Measurements from ENCODE around the gene HDGFL2. TPM values are rescaled to one million over a fixed set of nuclear protein-coding genes. Genes with fewer than 3 reads are reported as not detected.

HDGFL2 gene
- total and polyA plus RNA-seq, 5 donors from 2014 or later = 11.5 to 32.7 (median 12.2) TPM

- peaks cover 0 to 4% (median 2%) of the 10 kb centered on the region in 4 donors for H3K4me1 Mint-ChIP-seq
Observed at GRCh38 chr19:4533334-4533733, 61.2 kb downstream of the HDGFL2 start.

GRCh38 chr19:4533835-4534424 is 61.8 kb downstream of the HDGFL2 start:
- Histone ChIP-seq H3K27me3 (ENCODE audit: control insufficient read depth, insufficient read depth, low read length) (no peaks in the 10 kb centered on the region), H3K27ac (ENCODE audit: insufficient read depth, low read length, poor library complexity, severe bottlenecking) (no peak overlapping the region), H3K9me3 (ENCODE audit: control insufficient read depth in 2 of 2, low read length in 2 of 2) (no peaks in the 10 kb centered on the region), H3K4me3 (ENCODE audit: low read depth, low read length) (no peak overlapping the region), H3K36me3 (ENCODE audit: control insufficient read depth, insufficient read depth, low read length) (no peaks in the 10 kb centered on the region), H3K4me1 (ENCODE audit: control insufficient read depth, insufficient read depth, low read length, poor library complexity, severe bottlenecking) (peaks cover 7% of the 10 kb centered on the region)
- H3K4me3 Mint-ChIP-seq = no peak overlapping the region
- peaks cover 4% of the 10 kb centered on the region for H3K27me3 Mint-ChIP-seq
- ATAC-seq (ENCODE audit: low read depth in 2 of 2) (no peak), DNase-seq (no peak)
- peaks cover 0 to 1% (median 0%) of the 10 kb centered on the region in 7 donors for H3K9me3 Mint-ChIP-seq
- H3K4me1 Mint-ChIP-seq = peaks cover 0 to 4% (median 2%) of the 10 kb centered on the region in 4 donors
- H3K36me3 Mint-ChIP-seq = no peaks in the 10 kb centered on the region
- H3K27ac Mint-ChIP-seq = no peak overlapping the region

More at GRCh38 chr19:4533334-4533733, 61.2 kb downstream of the HDGFL2 start:
- no peak overlapping the region for H3K27ac ChIP-seq (ENCODE audit: insufficient read depth, low read length, poor library complexity, severe bottlenecking)
- H3K9me3 ChIP-seq (ENCODE audit: control insufficient read depth in 2 of 2, low read length in 2 of 2) = no peaks in the 10 kb centered on the region
- Mint-ChIP-seq H3K27me3 (peaks cover 8% of the 10 kb centered on the region), H3K36me3 (no peaks in the 10 kb centered on the region), H3K27ac (peak overlapping the region in 1 of 3 donors; percentile 0), H3K9me3 (peaks cover 0 to 1% (median 0%) of the 10 kb centered on the region in 7 donors), H3K4me3 (no peak overlapping the region)
- H3K4me3 ChIP-seq (ENCODE audit: low read depth, low read length) = no peak overlapping the region
- H3K4me1 ChIP-seq (ENCODE audit: control insufficient read depth, insufficient read depth, low read length, poor library complexity, severe bottlenecking) = peaks cover 7% of the 10 kb centered on the region
- H3K27me3 ChIP-seq (ENCODE audit: control insufficient read depth, insufficient read depth, low read length) = no peaks in the 10 kb centered on the region
- ATAC-seq (ENCODE audit: low read depth in 2 of 2) = no peak
- no peak for DNase-seq
- no peaks in the 10 kb centered on the region for H3K36me3 ChIP-seq (ENCODE audit: control insufficient read depth, insufficient read depth, low read length)

- DNase-seq (peak in 2 of 3 donors; percentile 14 to 24), ATAC-seq (ENCODE audit: low read depth in 2 of 2) (peak; percentile 41 to 59)
- peaks cover 11% of the 10 kb centered on the region for H3K4me1 ChIP-seq (ENCODE audit: control insufficient read depth, insufficient read depth, low read length, poor library complexity, severe bottlenecking)
- H3K4me3 ChIP-seq (ENCODE audit: low read depth, low read length) = no peak within 1 kb of the TSS
- no peaks in the 10 kb centered on the region for H3K36me3 ChIP-seq (ENCODE audit: control insufficient read depth, insufficient read depth, low read length)
- H3K9me3 Mint-ChIP-seq = peaks cover 0 to 1% (median 0%) of the 10 kb centered on the region in 7 donors
- H3K36me3 Mint-ChIP-seq = no peaks in the 10 kb centered on the region
- H3K4me3 Mint-ChIP-seq = peak within 1 kb of the TSS in 1 of 4 donors; percentile 58
- peak within 1 kb of the TSS in 1 of 3 donors; percentile 77 for H3K27ac Mint-ChIP-seq
- no peaks in the 10 kb centered on the region for H3K27me3 ChIP-seq (ENCODE audit: control insufficient read depth, insufficient read depth, low read length)
- peaks cover 0 to 12% (median 4%) of the 10 kb centered on the region in 4 donors for H3K4me1 Mint-ChIP-seq
- no peaks in the 10 kb centered on the region for H3K9me3 ChIP-seq (ENCODE audit: control insufficient read depth in 2 of 2, low read length in 2 of 2)
- peaks cover 4% of the 10 kb centered on the region for H3K27me3 Mint-ChIP-seq
- no peak within 1 kb of the TSS for H3K27ac ChIP-seq (ENCODE audit: insufficient read depth, low read length, poor library complexity, severe bottlenecking)
Observed at GRCh38 chr19:4534836-4535658, 63.0 kb downstream of the HDGFL2 start, which contains the start of gene PLIN5. TSS of gene PLIN5 (minus strand) at chr19:4535224. CDS start at chr19:4534074, 1,150 bp downstream.

- Mint-ChIP-seq H3K4me1 (peaks cover 0 to 19% (median 7%) of the 10 kb centered on the region in 4 donors), H3K4me3 (no peak overlapping the region), H3K36me3 (no peaks in the 10 kb centered on the region), H3K27me3 (peaks cover 4% of the 10 kb centered on the region), H3K27ac (no peak overlapping the region), H3K9me3 (peaks cover 0 to 3% (median 0%) of the 10 kb centered on the region in 7 donors)
- H3K4me1 ChIP-seq (ENCODE audit: control insufficient read depth, insufficient read depth, low read length, poor library complexity, severe bottlenecking) = peaks cover 13% of the 10 kb centered on the region
- H3K9me3 ChIP-seq (ENCODE audit: control insufficient read depth in 2 of 2, low read length in 2 of 2) = no peaks in the 10 kb centered on the region
- no peaks in the 10 kb centered on the region for H3K36me3 ChIP-seq (ENCODE audit: control insufficient read depth, insufficient read depth, low read length)
- no peak overlapping the region for H3K27ac ChIP-seq (ENCODE audit: insufficient read depth, low read length, poor library complexity, severe bottlenecking)
- no peak overlapping the region for H3K4me3 ChIP-seq (ENCODE audit: low read depth, low read length)
- H3K27me3 ChIP-seq (ENCODE audit: control insufficient read depth, insufficient read depth, low read length) = no peaks in the 10 kb centered on the region
- no peak for ATAC-seq (ENCODE audit: low read depth in 2 of 2)
- DNase-seq = no peak
Observed at GRCh38 chr19:4536798-4537197, 64.7 kb downstream of the HDGFL2 start.

GRCh38 chr19:4537953-4538600 is 66.0 kb downstream of the HDGFL2 start:
- H3K9me3 ChIP-seq (ENCODE audit: control insufficient read depth in 2 of 2, low read length in 2 of 2) = no peaks in the 10 kb centered on the region
- H3K36me3 ChIP-seq (ENCODE audit: control insufficient read depth, insufficient read depth, low read length) = no peaks in the 10 kb centered on the region
- H3K9me3 Mint-ChIP-seq = peaks cover 0 to 3% (median 0%) of the 10 kb centered on the region in 7 donors
- H3K4me3 Mint-ChIP-seq = no peak overlapping the region
- peaks cover 13% of the 10 kb centered on the region for H3K4me1 ChIP-seq (ENCODE audit: control insufficient read depth, insufficient read depth, low read length, poor library complexity, severe bottlenecking)
- H3K27me3 Mint-ChIP-seq = peaks cover 4% of the 10 kb centered on the region
- peaks cover 0 to 19% (median 7%) of the 10 kb centered on the region in 4 donors for H3K4me1 Mint-ChIP-seq
- DNase-seq (no peak), ATAC-seq (ENCODE audit: low read depth in 2 of 2) (no peak)
- no peak overlapping the region for H3K4me3 ChIP-seq (ENCODE audit: low read depth, low read length)
- H3K27ac Mint-ChIP-seq = no peak overlapping the region
- no peaks in the 10 kb centered on the region for H3K36me3 Mint-ChIP-seq
- H3K27me3 ChIP-seq (ENCODE audit: control insufficient read depth, insufficient read depth, low read length) = no peaks in the 10 kb centered on the region
- H3K27ac ChIP-seq (ENCODE audit: insufficient read depth, low read length, poor library complexity, severe bottlenecking) = no peak overlapping the region

GRCh38 chr19:4538601-4538954 is 66.5 kb downstream of the HDGFL2 start:
- Mint-ChIP-seq H3K27ac (no peak overlapping the region), H3K9me3 (peaks cover 0 to 3% (median 0%) of the 10 kb centered on the region in 7 donors), H3K27me3 (peaks cover 4% of the 10 kb centered on the region), H3K36me3 (no peaks in the 10 kb centered on the region), H3K4me3 (no peak overlapping the region), H3K4me1 (peaks cover 0 to 19% (median 7%) of the 10 kb centered on the region in 4 donors)
- H3K27ac ChIP-seq (ENCODE audit: insufficient read depth, low read length, poor library complexity, severe bottlenecking) = no peak overlapping the region
- no peaks in the 10 kb centered on the region for H3K27me3 ChIP-seq (ENCODE audit: control insufficient read depth, insufficient read depth, low read length)
- no peak for DNase-seq
- ATAC-seq (ENCODE audit: low read depth in 2 of 2) = no peak
- H3K4me3 ChIP-seq (ENCODE audit: low read depth, low read length) = no peak overlapping the region
- no peaks in the 10 kb centered on the region for H3K36me3 ChIP-seq (ENCODE audit: control insufficient read depth, insufficient read depth, low read length)
- peaks cover 13% of the 10 kb centered on the region for H3K4me1 ChIP-seq (ENCODE audit: control insufficient read depth, insufficient read depth, low read length, poor library complexity, severe bottlenecking)
- H3K9me3 ChIP-seq (ENCODE audit: control insufficient read depth in 2 of 2, low read length in 2 of 2) = no peaks in the 10 kb centered on the region

- ATAC-seq (ENCODE audit: low read depth in 2 of 2) (no peak), DNase-seq (no peak)
- no peaks in the 10 kb centered on the region for H3K36me3 ChIP-seq (ENCODE audit: control insufficient read depth, insufficient read depth, low read length)
- no peak overlapping the region for H3K4me3 ChIP-seq (ENCODE audit: low read depth, low read length)
- no peak overlapping the region for H3K27ac ChIP-seq (ENCODE audit: insufficient read depth, low read length, poor library complexity, severe bottlenecking)
- H3K27me3 ChIP-seq (ENCODE audit: control insufficient read depth, insufficient read depth, low read length) = no peaks in the 10 kb centered on the region
- Mint-ChIP-seq H3K27me3 (peaks cover 4% of the 10 kb centered on the region), H3K4me3 (no peak overlapping the region), H3K27ac (no peak overlapping the region), H3K36me3 (no peaks in the 10 kb centered on the region), H3K9me3 (peaks cover 0 to 3% (median 0%) of the 10 kb centered on the region in 7 donors), H3K4me1 (peaks cover 0 to 19% (median 7%) of the 10 kb centered on the region in 4 donors)
- peaks cover 13% of the 10 kb centered on the region for H3K4me1 ChIP-seq (ENCODE audit: control insufficient read depth, insufficient read depth, low read length, poor library complexity, severe bottlenecking)
- H3K9me3 ChIP-seq (ENCODE audit: control insufficient read depth in 2 of 2, low read length in 2 of 2) = no peaks in the 10 kb centered on the region
Observed at GRCh38 chr19:4539169-4539692, 67.1 kb downstream of the HDGFL2 start.

All from CD4-positive, CD25-positive, alpha-beta regulatory T cell (primary cell).